NCI-H2196 treated with DMSO at 0.1 percent for 48 hours (cell line): ENCODE results near the gene STAT3.
"Not testable (repeated sequence)": the region's sequence is repeated elsewhere in the genome, so short reads cannot be mapped to it uniquely, and the experiment has no call there.

Experiments used
- DNase-seq: peaks from one replicate; lab custom pipeline; 2025; ENCODE audit not compliant: unreplicated experiment; lab: John Stamatoyannopoulos, UW

STAT3 gene

DNA sequence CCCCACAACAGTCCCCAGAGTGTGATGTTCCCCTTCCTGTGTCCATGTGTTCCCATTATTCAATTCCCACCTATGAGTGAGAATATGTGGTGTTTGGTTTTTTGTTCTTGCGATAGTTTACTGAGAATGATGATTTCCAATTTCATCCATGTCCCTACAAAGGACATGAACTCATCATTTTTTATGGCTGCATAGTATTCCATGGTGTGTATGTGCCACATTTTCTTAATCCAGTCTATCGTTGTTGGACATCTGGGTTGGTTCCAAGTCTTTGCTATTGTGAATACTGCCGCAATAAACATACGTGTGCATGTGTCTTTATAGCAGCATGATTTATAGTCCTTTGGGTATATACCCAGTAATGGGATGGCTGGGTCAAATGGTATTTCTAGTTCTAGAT is 123.9 kb downstream of the STAT3 start:
- not testable (repeated sequence) for DNase-seq
